GM19035 (cell line): Measurements from ENCODE around the gene ABR.
"Not testable (repeated sequence)": the region's sequence is repeated elsewhere in the genome, so short reads cannot be mapped to it uniquely, and the experiment has no call there.

Experiments
- ATAC-seq: cut with Tn5 transposase; IDR thresholded peaks from one replicate; pipeline ENCODE4 v1.9.1; 2021; ENCODE audit not compliant: unreplicated experiment

Gene ABR

GRCh38 chr17:1150863-1151600 lies 28.7 kb downstream of the ABR start:
- no peak for ATAC-seq

- no peak for ATAC-seq
Observed at GRCh38 chr17:1149869-1150268, 29.9 kb downstream of the ABR start.

- no peak for ATAC-seq
Observed at GRCh38 chr17:1147664-1148063, 32.1 kb downstream of the ABR start.

GRCh38 chr17:1146561-1147265 lies 33.1 kb downstream of the ABR start:
- ATAC-seq, result no peak

- ATAC-seq, result no peak
Observed at GRCh38 chr17:1145311-1145986, 34.3 kb downstream of the ABR start.

GRCh38 chr17:1144162-1144561 lies 35.6 kb downstream of the ABR start:
- ATAC-seq, result no peak

- ATAC-seq, result no peak
Observed at GRCh38 chr17:1143573-1143972, 36.2 kb downstream of the ABR start.

GRCh38 chr17:1142561-1142971 lies 37.2 kb downstream of the ABR start:
- no peak for ATAC-seq

- ATAC-seq, result no peak
Observed at GRCh38 chr17:1137465-1137894, 42.3 kb downstream of the ABR start.

- no peak for ATAC-seq
Observed at GRCh38 chr17:1136748-1137147, 43.0 kb downstream of the ABR start.

- ATAC-seq, result no peak
Observed at GRCh38 chr17:1134634-1135324, 45.0 kb downstream of the ABR start.

- ATAC-seq, result no peak
Observed at GRCh38 chr17:1130191-1130590, 49.6 kb downstream of the ABR start.

GRCh38 chr17:1128463-1128862 lies 51.3 kb downstream of the ABR start:
- ATAC-seq, result not testable (repeated sequence)

- ATAC-seq, result no peak
Observed at GRCh38 chr17:1126801-1127550, 52.8 kb downstream of the ABR start.

- ATAC-seq, result no peak
Observed at GRCh38 chr17:1126250-1126797, 53.5 kb downstream of the ABR start.

GRCh38 chr17:1125788-1126145 lies 54.0 kb downstream of the ABR start:
- ATAC-seq, result no peak

- ATAC-seq, result no peak
Observed at GRCh38 chr17:1124896-1125787, 54.6 kb downstream of the ABR start.

GRCh38 chr17:1123921-1124715 lies 55.7 kb downstream of the ABR start:
- ATAC-seq, result no peak

- no peak for ATAC-seq
Observed at GRCh38 chr17:1123393-1123831, 56.4 kb downstream of the ABR start.
